Right lobe of liver (tissue), 5 donors: ENCODE measurements around the gene FOXI3. TPM values are rescaled to one million over a fixed set of nuclear protein-coding genes. Genes with fewer than 3 reads are reported as not detected.

Experiments
- small RNA-seq, 2 experiments: library from RNA; depleted of rRNA; stranded (forward); fragments of <200 nt; gene quantifications; one replicate each; pipeline ENCODE3, GENCODE V24; 2016
- total RNA-seq, 6 experiments: library from RNA; depleted of rRNA in 2 of 6; stranded (reverse); fragments of >200 nt in 2 of 6; fragmentation: NEBNext Ultra II Directional in 3 of 6; extraction: Animal tissue kit (Norgen Biotek cat#: 25700) in 3 of 6; gene quantifications; one replicate each; pipeline versions ENCODE4 v1.1.0 to v1.2.4, GENCODE V29; 2016 to 2023
- donor health status: DM: no; HTN: no; CAD: no.
- donor health status: DM: no; HTN: no; CAD: no.
- donor health status: DM: no; HTN: yes; CAD: no.
- donor health status: DM: no; HTN: yes; CAD: no.

FOXI3 gene
- total RNA-seq, 6 experiments from 2014 or later: not detected

Small RNA genes lying within 50 kb of the gene (small RNA-seq; reads per million reads assigned to genes)
- gene RNU6-1007P: 0 reads per million in 2 experiments

Other genes with a start within 250 kb of the FOXI3 start
- 10 to 100 TPM in 4 of 6 experiments, 1 to 10 TPM in 2; 7.0 to 19.1 (median 11.1) TPM for gene EIF2AK3, start 174.8 kb upstream of the FOXI3 start, total RNA-seq
- gene RPIA, start 239.0 kb upstream of the FOXI3 start, total RNA-seq: 1 to 10 TPM; 2.2 to 4.8 (median 3.2) TPM